IMR-90 (cell line): ENCODE data around the gene RPS6KA5. TPM values are rescaled to one million over a fixed set of nuclear protein-coding genes. Genes with fewer than 3 reads are reported as not detected.
"Not testable (repeated sequence)": the region's sequence is repeated elsewhere in the genome, so short reads cannot be mapped to it uniquely, and the experiment has no call there.

Experiments
- ATAC-seq: fragments of 200-7000 bp; cut with Tn5 transposase; 2 replicates; pipeline ENCODE4 v1.9.1; 2020; ENCODE audit warnings: low read depth, mild to moderate bottlenecking, moderate library complexity
- BruUV-seq: library from RNA; stranded (reverse); fragments of 400-500 nt; replicated peaks from 2 replicates; lab custom pipeline; 2021; lab: Mats Ljungman, UMichigan
- CTCF ChIA-PET: fragments of 300-600 bp; formaldehyde crosslinking; extraction: SDS; loops from one replicate; lab custom pipeline; 2021; ENCODE audit warnings: antibody characterized with exemption; lab: Yijun Ruan, JAX
- POLR2A ChIA-PET: fragments of 300-600 bp; sonication (Branson Sonifier 250); formaldehyde crosslinking; loops from one replicate; lab custom pipeline; 2022; ENCODE audit warnings: antibody characterized with exemption; ENCODE audit not compliant: unreplicated experiment; lab: Charles Lee
- DNase-seq: peaks from one replicate; pipeline ENCODE4 v3.0.0; 2013
- H2AFZ ChIP-seq: replicated peaks from 2 replicates; pipeline ENCODE3; 2013; ENCODE audit warnings: low read length, mild to moderate bottlenecking; ENCODE audit not compliant: poor library complexity
- H2AK5ac ChIP-seq: 2 replicates; pipeline ENCODE4 v1.6.1; 2013; ENCODE audit warnings: low read depth, low read length, inconsistent platforms
- H2AK9ac ChIP-seq: replicated peaks from 2 replicates; pipeline ENCODE3; 2013; ENCODE audit warnings: mild to moderate bottlenecking, low read depth, low read length, moderate library complexity; ENCODE audit not compliant: poor library complexity
- H2BK120ac ChIP-seq: 2 replicates; pipeline ENCODE4 v1.6.1; 2013; ENCODE audit warnings: low read depth, low read length, inconsistent platforms
- H2BK15ac ChIP-seq: 3 replicates; pipeline ENCODE4 v1.6.1; 2013; ENCODE audit warnings: low read depth, low read length, inconsistent platforms
- H2BK20ac ChIP-seq: 2 replicates; pipeline ENCODE4 v1.6.1; 2013; ENCODE audit warnings: low read depth, mild to moderate bottlenecking, inconsistent platforms, low read length, moderate library complexity
- H2BK5ac ChIP-seq: 2 replicates; pipeline ENCODE4 v1.6.1; 2013; ENCODE audit warnings: mild to moderate bottlenecking, low read depth, low read length, inconsistent platforms; ENCODE audit not compliant: poor library complexity, severe bottlenecking
- H3K14ac ChIP-seq: replicated peaks from 2 replicates; pipeline ENCODE4 v1.6.1; 2013; ENCODE audit warnings: low read depth, low read length, inconsistent platforms
- H3K18ac ChIP-seq: 2 replicates; pipeline ENCODE4 v1.6.1; 2013; ENCODE audit warnings: low read depth, low read length, control low read depth
- H3K23ac ChIP-seq: 2 replicates; pipeline ENCODE4 v1.6.1; 2013; ENCODE audit warnings: low read depth, low read length, inconsistent platforms
- H3K27ac ChIP-seq: 2 replicates; pipeline ENCODE4 v1.5.1; 2013; ENCODE audit warnings: mild to moderate bottlenecking, control low read depth, low read length; ENCODE audit not compliant: insufficient read depth
- H3K27me3 ChIP-seq: 2 replicates; pipeline ENCODE4 v1.6.1; 2013; ENCODE audit warnings: low read length; ENCODE audit not compliant: control insufficient read depth, insufficient read depth
- H3K36me3 ChIP-seq: 2 replicates; pipeline ENCODE4 v1.6.1; 2013; ENCODE audit warnings: low read length, mixed read lengths; ENCODE audit not compliant: control insufficient read depth, insufficient read depth
- H3K4ac ChIP-seq: 2 replicates; pipeline ENCODE4 v1.6.1; 2013; ENCODE audit warnings: low read depth, low read length, inconsistent platforms
- H3K4me1 ChIP-seq: 2 replicates; pipeline ENCODE4 v1.6.1; 2013; ENCODE audit warnings: low read length, mixed read lengths; ENCODE audit not compliant: control insufficient read depth, insufficient read depth
- H3K4me2 ChIP-seq: 2 replicates; pipeline ENCODE4 v1.6.1; 2013; ENCODE audit warnings: low read depth, mild to moderate bottlenecking, control low read depth, low read length, moderate library complexity
- H3K4me3 ChIP-seq: 2 replicates; pipeline ENCODE4 v1.5.1; 2013; ENCODE audit warnings: low read depth, mild to moderate bottlenecking, control low read depth, low read length, moderate library complexity; ENCODE audit not compliant: insufficient read depth
- H3K56ac ChIP-seq: 2 replicates; pipeline ENCODE4 v1.6.1; 2013; ENCODE audit warnings: low read length, inconsistent platforms; ENCODE audit not compliant: insufficient read depth; ENCODE audit errors: extremely low read depth
- H3K79me1 ChIP-seq, 2 experiments: 2 replicates each; pipeline ENCODE4 v1.6.1; 2013; ENCODE audit warnings: low read length in 2 of 2, inconsistent platforms in 1 of 2, low read depth in 1 of 2
- H3K9ac ChIP-seq: 2 replicates; pipeline ENCODE4 v1.6.1; 2013; ENCODE audit warnings: low read depth, low read length, control low read depth
- H3K9me1 ChIP-seq: 2 replicates; pipeline ENCODE4 v1.6.1; 2013; ENCODE audit warnings: low read length, inconsistent platforms; ENCODE audit not compliant: insufficient read depth
- H3K9me3 ChIP-seq: 2 replicates; pipeline ENCODE4 v1.6.1; 2013; ENCODE audit warnings: low read length; ENCODE audit not compliant: control insufficient read depth, insufficient read depth
- H4K20me1 ChIP-seq: 2 replicates; pipeline ENCODE4 v1.6.1; 2013; ENCODE audit warnings: low read length, inconsistent platforms; ENCODE audit not compliant: insufficient read depth
- H4K5ac ChIP-seq: 2 replicates; pipeline ENCODE4 v1.6.1; 2013; ENCODE audit warnings: mild to moderate bottlenecking, low read depth, low read length, control low read depth
- H4K8ac ChIP-seq, 2 experiments: 2 replicates each; pipeline ENCODE4 v1.6.1; 2013; ENCODE audit warnings: low read depth in 2 of 2, low read length in 2 of 2, control low read depth in 1 of 2, inconsistent platforms in 1 of 2
- H4K91ac ChIP-seq: 2 replicates; pipeline ENCODE4 v1.6.1; 2013; ENCODE audit warnings: low read depth, low read length, inconsistent platforms; ENCODE audit not compliant: insufficient read depth
- WGBS, 2 experiments: methylation state at CpG; one replicate each; pipeline versions ENCODE4 v1.1.5 to v1.1.7; 2013; ENCODE audit warnings: missing lambda C conversion rate in 2 of 2; ENCODE audit not compliant: insufficient read length in 1 of 2; ENCODE audit errors: extremely low coverage in 2 of 2; 5-methylcytosine and 5-hydroxymethylcytosine counted together
- dilution Hi-C: fragments of 300-500 bp; cut with HindIII; formaldehyde crosslinking; loops from one replicate; pipeline ENCODE4 v1.14.3; 2018; ENCODE audit warnings: low sequenced_read_pairs; ENCODE audit not compliant: unreplicated experiment
- in situ Hi-C: fragments of 300-500 bp; cut with MboI; formaldehyde crosslinking; loops from 3 replicates; pipeline ENCODE4 v1.14.3; 2019; ENCODE audit warnings: low sequenced_read_pairs, inconsistent platforms, mixed read lengths
- intact Hi-C: fragments of 100-400 bp; cut with micrococcal nuclease; formaldehyde crosslinking; loops from 2 replicates; pipeline ENCODE4 v1.10.0; 2022
- polyA plus RNA-seq, 3 experiments: library from polyadenylated mRNA; depleted of rRNA; stranded (reverse); fragments of >200 nt; gene quantifications; 2 replicates each; pipeline ENCODE4 v1.2.3, GENCODE V29; 2012; ENCODE audit warnings: low replicate concordance in 1 of 3
- total RNA-seq: library from RNA; depleted of rRNA; stranded (reverse); fragments of >200 nt; gene quantifications from 2 replicates; pipeline ENCODE4 v1.2.3, GENCODE V29; 2012

Gene RPS6KA5
- total and polyA plus RNA-seq, 2 of the 4 experiments (the other 2 are of a cell fraction): 0.36 TPM

- H3K9ac ChIP-seq, H3K4me3 ChIP-seq, H2BK5ac ChIP-seq, H2AK5ac ChIP-seq, H3K4ac ChIP-seq, H4K5ac ChIP-seq, dilution Hi-C loops, H4K8ac ChIP-seq, H2BK20ac ChIP-seq, H3K4me2 ChIP-seq, H3K9me1 ChIP-seq, CTCF ChIA-PET, H3K4me1 ChIP-seq, H2BK120ac ChIP-seq, H3K36me3 ChIP-seq, H3K18ac ChIP-seq, H2BK15ac ChIP-seq, BruUV-seq, H3K14ac ChIP-seq, H4K91ac ChIP-seq, ATAC-seq, POLR2A ChIA-PET, H3K27ac ChIP-seq, H2AFZ ChIP-seq, DNase-seq, H3K27me3 ChIP-seq, intact Hi-C loops, H3K56ac ChIP-seq, H3K23ac ChIP-seq, H3K9me3 ChIP-seq, H3K79me1 ChIP-seq, in situ Hi-C loops, H2AK9ac ChIP-seq, H4K20me1 ChIP-seq: not testable (repeated sequence)
- no CpG with 5 or more reads among the region's 3 CpGs for WGBS, 2 experiments
Observed at GRCh38 chr14:90980636-90981035, 79.8 kb downstream of the RPS6KA5 start.
